Measurements from ENCODE around the gene MORC4. TPM values are rescaled to one million over a fixed set of nuclear protein-coding genes. Genes with fewer than 3 reads are reported as not detected.

MORC4 gene
- total and polyA plus RNA-seq, 2 of the 4 experiments (the other 2 are of a cell fraction): 17.5 to 34.2 TPM

DNA sequence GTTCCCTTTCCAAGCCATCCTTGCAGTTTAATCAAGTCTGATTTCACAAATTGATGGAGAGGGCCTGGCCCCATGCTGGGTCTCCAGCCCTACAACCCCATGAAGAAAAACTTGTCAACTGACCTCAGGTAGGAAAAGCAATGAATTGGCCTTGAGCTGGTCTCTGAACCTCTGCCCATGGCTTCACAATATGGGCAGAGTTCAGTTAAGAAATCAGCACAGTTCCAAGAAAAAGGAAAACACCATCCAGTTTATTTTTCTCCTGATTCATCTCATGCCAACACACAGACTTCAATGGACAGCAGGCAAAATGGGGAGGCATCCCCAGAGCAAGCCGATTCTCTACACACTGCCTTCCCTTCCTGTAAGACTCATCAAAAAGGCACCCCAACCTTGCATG, 100.2 kb downstream of the MORC4 start:
- no peaks in the 10 kb centered on the region for H3K79me1 ChIP-seq (ENCODE audit: low read depth in 1 of 2, low read length in 2 of 2)
- no peak overlapping the region for H3K4me3 ChIP-seq (ENCODE audit: insufficient read depth, low read depth, low read length)
- DNase-seq (no peak), ATAC-seq (ENCODE audit: low read depth) (no peak)
- H2AK5ac ChIP-seq (ENCODE audit: low read depth, low read length): no peak overlapping the region
- H3K9me1 ChIP-seq (ENCODE audit: insufficient read depth, low read length): peaks cover 9% of the 10 kb centered on the region; the same call in 1 of the 2 replicates
- H2AFZ ChIP-seq (replicated peaks; ENCODE audit: low read length, poor library complexity): no peak overlapping the region
- no TSS peak for BruUV-seq (replicated peaks)
- ChIA-PET CTCF (interaction anchor here (0.6 kb wide), 2 partner anchors 67 to 769 kb away, joined by 5 to 6 read pairs; no protein-coding TSS in a partner anchor), POLR2A (ENCODE audit: unreplicated experiment) (no interaction called here)
- no peak overlapping the region for H3K23ac ChIP-seq (ENCODE audit: low read depth, low read length)
- H3K4me1 ChIP-seq (ENCODE audit: control insufficient read depth, insufficient read depth, low read length): 0 out of 2 replicates have a peak, but pooled peaks cover 2% of the 10 kb centered on the region
- no peak overlapping the region for H3K18ac ChIP-seq (ENCODE audit: low read depth, low read length)
- no peak overlapping the region for H3K14ac ChIP-seq (replicated peaks; ENCODE audit: low read depth, low read length)
- H3K27ac ChIP-seq (ENCODE audit: insufficient read depth, low read length): no peak overlapping the region
- H4K20me1 ChIP-seq (ENCODE audit: insufficient read depth, low read length): no peaks in the 10 kb centered on the region
- no peak overlapping the region for H3K4ac ChIP-seq (ENCODE audit: low read depth, low read length)
- H3K56ac ChIP-seq (ENCODE audit: extremely low read depth, insufficient read depth, low read length): no peak overlapping the region
- peaks cover 11% of the 10 kb centered on the region for H3K27me3 ChIP-seq (ENCODE audit: control insufficient read depth, insufficient read depth, low read length)
- no peak overlapping the region for H4K5ac ChIP-seq (ENCODE audit: low read depth, low read length)
- TF ChIP-seq MXI1 (IDR thresholded peaks at IDR 0.05; ENCODE audit: borderline replicate concordance, low read depth, low read length) (no peak), MAZ (IDR thresholded peaks at IDR 0.05; ENCODE audit: borderline replicate concordance, low read depth, low read length) (no peak), RCOR1 (IDR thresholded peaks at IDR 0.05; ENCODE audit: insufficient replicate concordance, low read length) (no peak), CHD1 (IDR thresholded peaks at IDR 0.05; ENCODE audit: low read depth, low read length) (no peak), RAD21 (IDR thresholded peaks at IDR 0.05; ENCODE audit: low read length) (no peak), POLR2A (IDR thresholded peaks at IDR 0.05; ENCODE audit: low read depth, low read length) (no peak), MAFK (IDR thresholded peaks at IDR 0.05; ENCODE audit: low read depth, low read length) (no peak), FOS (IDR thresholded peaks at IDR 0.05; ENCODE audit: low read depth, low read length) (no peak), CEBPB (IDR thresholded peaks at IDR 0.05; ENCODE audit: low read depth, low read length) (no peak), NFE2L2 (IDR thresholded peaks at IDR 0.05; ENCODE audit: low read depth, low read length) (no peak), BHLHE40 (IDR thresholded peaks at IDR 0.05; ENCODE audit: low read depth, low read length) (no peak), SMC3 (IDR thresholded peaks at IDR 0.05; ENCODE audit: low read depth, low read length) (no peak), RFX5 (IDR thresholded peaks at IDR 0.05; ENCODE audit: low read depth, low read length) (no peak)
- TF ChIP-seq, protein P1, sequence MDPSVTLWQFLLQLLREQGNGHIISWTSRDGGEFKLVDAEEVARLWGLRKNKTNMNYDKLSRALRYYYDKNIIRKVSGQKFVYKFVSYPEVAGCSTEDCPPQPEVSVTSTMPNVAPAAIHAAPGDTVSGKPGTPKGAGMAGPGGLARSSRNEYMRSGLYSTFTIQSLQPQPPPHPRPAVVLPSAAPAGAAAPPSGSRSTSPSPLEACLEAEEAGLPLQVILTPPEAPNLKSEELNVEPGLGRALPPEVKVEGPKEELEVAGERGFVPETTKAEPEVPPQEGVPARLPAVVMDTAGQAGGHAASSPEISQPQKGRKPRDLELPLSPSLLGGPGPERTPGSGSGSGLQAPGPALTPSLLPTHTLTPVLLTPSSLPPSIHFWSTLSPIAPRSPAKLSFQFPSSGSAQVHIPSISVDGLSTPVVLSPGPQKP (IDR thresholded peaks at IDR 0.05; ENCODE audit: borderline replicate concordance, low read depth, low read length): no peak
- TF ChIP-seq, protein P2, sequence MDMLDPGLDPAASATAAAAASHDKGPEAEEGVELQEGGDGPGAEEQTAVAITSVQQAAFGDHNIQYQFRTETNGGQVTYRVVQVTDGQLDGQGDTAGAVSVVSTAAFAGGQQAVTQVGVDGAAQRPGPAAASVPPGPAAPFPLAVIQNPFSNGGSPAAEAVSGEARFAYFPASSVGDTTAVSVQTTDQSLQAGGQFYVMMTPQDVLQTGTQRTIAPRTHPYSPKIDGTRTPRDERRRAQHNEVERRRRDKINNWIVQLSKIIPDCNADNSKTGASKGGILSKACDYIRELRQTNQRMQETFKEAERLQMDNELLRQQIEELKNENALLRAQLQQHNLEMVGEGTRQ (IDR thresholded peaks at IDR 0.05; ENCODE audit: low read depth, low read length): no peak
- TF ChIP-seq, protein P3, sequence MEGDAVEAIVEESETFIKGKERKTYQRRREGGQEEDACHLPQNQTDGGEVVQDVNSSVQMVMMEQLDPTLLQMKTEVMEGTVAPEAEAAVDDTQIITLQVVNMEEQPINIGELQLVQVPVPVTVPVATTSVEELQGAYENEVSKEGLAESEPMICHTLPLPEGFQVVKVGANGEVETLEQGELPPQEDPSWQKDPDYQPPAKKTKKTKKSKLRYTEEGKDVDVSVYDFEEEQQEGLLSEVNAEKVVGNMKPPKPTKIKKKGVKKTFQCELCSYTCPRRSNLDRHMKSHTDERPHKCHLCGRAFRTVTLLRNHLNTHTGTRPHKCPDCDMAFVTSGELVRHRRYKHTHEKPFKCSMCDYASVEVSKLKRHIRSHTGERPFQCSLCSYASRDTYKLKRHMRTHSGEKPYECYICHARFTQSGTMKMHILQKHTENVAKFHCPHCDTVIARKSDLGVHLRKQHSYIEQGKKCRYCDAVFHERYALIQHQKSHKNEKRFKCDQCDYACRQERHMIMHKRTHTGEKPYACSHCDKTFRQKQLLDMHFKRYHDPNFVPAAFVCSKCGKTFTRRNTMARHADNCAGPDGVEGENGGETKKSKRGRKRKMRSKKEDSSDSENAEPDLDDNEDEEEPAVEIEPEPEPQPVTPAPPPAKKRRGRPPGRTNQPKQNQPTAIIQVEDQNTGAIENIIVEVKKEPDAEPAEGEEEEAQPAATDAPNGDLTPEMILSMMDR (conservative IDR thresholded peaks at IDR 0.05; ENCODE audit: low read depth, low read length): no peak
- H3K4me2 ChIP-seq (ENCODE audit: low read depth, low read length): no peak overlapping the region
- no peak overlapping the region for H2AK9ac ChIP-seq (replicated peaks; ENCODE audit: low read depth, low read length, poor library complexity)
- intact Hi-C loops (cut with micrococcal nuclease): loop anchor here (10.0 kb wide), 6 partner anchors 125 to 995 kb away; partner anchors contain the start of genes PRPS1 and RBM41
- no peaks in the 10 kb centered on the region for H3K36me3 ChIP-seq (ENCODE audit: control insufficient read depth, insufficient read depth, low read length)
- H2BK15ac ChIP-seq (ENCODE audit: low read depth, low read length): no peak overlapping the region
- in situ Hi-C loops (cut with MboI; ENCODE audit: low sequenced_read_pairs): no loop called here
- H2BK5ac ChIP-seq (ENCODE audit: low read depth, low read length, poor library complexity, severe bottlenecking): no peak overlapping the region
- H2BK120ac ChIP-seq (ENCODE audit: low read depth, low read length): no peak overlapping the region
- H2BK20ac ChIP-seq (ENCODE audit: low read depth, low read length): no peak overlapping the region
- dilution Hi-C loops (cut with HindIII; ENCODE audit: low sequenced_read_pairs, unreplicated experiment): no loop called here
- H4K8ac ChIP-seq (ENCODE audit: low read depth in 2 of 2, low read length in 2 of 2): no peak overlapping the region
- WGBS, 2 experiments (ENCODE audit: extremely low coverage in 2 of 2, insufficient read length in 1 of 2): no CpG with 5 or more reads among the region's 1 CpG
- H4K91ac ChIP-seq (ENCODE audit: insufficient read depth, low read depth, low read length): no peak overlapping the region
- no peak overlapping the region for H3K9ac ChIP-seq (ENCODE audit: low read depth, low read length)
- no peaks in the 10 kb centered on the region for H3K9me3 ChIP-seq (ENCODE audit: control insufficient read depth, insufficient read depth, low read length)
